Stimulated activated CD8-positive, alpha-beta memory T cell treated with anti-CD3 and anti-CD28 coated beads, Interleukin-15, amount 100 ng/mL, for 4 hours (primary cell): ENCODE data around the gene DTX3L.

Source experiments
- DNase-seq, 2 donors: peaks; one replicate each; pipeline ENCODE4 v3.0.0-alpha.2; 2020; ENCODE audit warnings: low read depth in 2 of 2

Gene DTX3L

GRCh38 chr3:122606330-122606729 lies 42.2 kb downstream of the DTX3L start:
- DNase-seq = no peak

- no peak for DNase-seq
Observed at GRCh38 chr3:122608916-122609315, 44.8 kb downstream of the DTX3L start.

GRCh38 chr3:122609798-122610559 lies 45.8 kb downstream of the DTX3L start:
- DNase-seq = no peak

GRCh38 chr3:122612696-122613095 lies 48.6 kb downstream of the DTX3L start:
- no peak for DNase-seq

- no peak for DNase-seq
Observed at GRCh38 chr3:122615303-122615702, 51.2 kb downstream of the DTX3L start.

- no peak for DNase-seq
Observed at GRCh38 chr3:122618614-122619013, 54.5 kb downstream of the DTX3L start.

- no peak for DNase-seq
Observed at GRCh38 chr3:122619040-122619439, 54.9 kb downstream of the DTX3L start.

GRCh38 chr3:122620399-122620798 lies 56.3 kb downstream of the DTX3L start:
- DNase-seq = no peak

- DNase-seq = no peak
Observed at GRCh38 chr3:122621112-122621511, 57.0 kb downstream of the DTX3L start.

- no peak for DNase-seq
Observed at GRCh38 chr3:122623031-122623829, 59.1 kb downstream of the DTX3L start.
